HepG2 (cell line): ENCODE data around the gene PLOD3. TPM values are rescaled to one million over a fixed set of nuclear protein-coding genes. Genes with fewer than 3 reads are reported as not detected.

Experiments
- BCL6 ChIP-seq: IDR thresholded peaks from 2 replicates; pipeline ENCODE4 v1.6.1; 2016; ENCODE audit warnings: missing genetic modification reagents, missing compliant biosample characterization
- EP300 ChIP-seq, 3 experiments: sonication (generic) in 1 of 3; formaldehyde crosslinking in 1 of 3; IDR thresholded peaks; 2 replicates each; pipeline versions ENCODE4 v1.5.1 to v1.6.1; 2011 to 2020; ENCODE audit warnings: low read depth in 2 of 3, low read length in 2 of 3, borderline replicate concordance in 1 of 3, improper control_type of control experiment in 1 of 3, mild to moderate bottlenecking in 1 of 3, missing genetic modification reagents in 1 of 3, moderate library complexity in 1 of 3
- GTF3A ChIP-seq: sonication (generic); formaldehyde crosslinking; conservative IDR thresholded peaks from 2 replicates; pipeline ENCODE4 v1.4.0; 2020; ENCODE audit warnings: mild to moderate bottlenecking, missing genetic modification reagents
- MATR3 ChIP-seq: sonication (generic); formaldehyde crosslinking; IDR thresholded peaks from 2 replicates; pipeline ENCODE4 v1.4.0; 2020; ENCODE audit warnings: missing genetic modification reagents
- MBNL3 ChIP-seq: fragments of 250-450 bp; sonication (Bioruptor Pico); conservative IDR thresholded peaks from 2 replicates; pipeline ENCODE4 v1.8.0; 2022; ENCODE audit warnings: mild to moderate bottlenecking, inconsistent platforms
- MLLT10 ChIP-seq: sonication (generic); formaldehyde crosslinking; IDR thresholded peaks from 2 replicates; pipeline ENCODE4 v1.4.0; 2020; ENCODE audit warnings: missing genetic modification reagents
- MTF2 ChIP-seq: sonication (generic); formaldehyde crosslinking; IDR thresholded peaks from 2 replicates; pipeline ENCODE4 v1.5.0; 2020; ENCODE audit warnings: missing genetic modification reagents, borderline replicate concordance
- NFE2 ChIP-seq: sonication (generic); formaldehyde crosslinking; IDR thresholded peaks from 2 replicates; pipeline ENCODE4 v1.4.0; 2020; ENCODE audit warnings: missing genetic modification reagents
- REXO4 ChIP-seq: sonication (generic); formaldehyde crosslinking; IDR thresholded peaks from 2 replicates; pipeline ENCODE4 v1.8.0; 2022; ENCODE audit warnings: missing genetic modification reagents, mild to moderate bottlenecking, borderline replicate concordance
- RFX1 ChIP-seq: fragments of 450-650 bp; IDR thresholded peaks from 2 replicates; pipeline ENCODE4 v1.6.1; 2017
- TBX3 ChIP-seq: fragments of 450-650 bp; IDR thresholded peaks from 2 replicates; pipeline ENCODE4 v1.6.1; 2017; ENCODE audit warnings: antibody characterized with exemption, mild to moderate bottlenecking, inconsistent platforms, borderline replicate concordance
- ZFP41 ChIP-seq: sonication (generic); formaldehyde crosslinking; IDR thresholded peaks from 2 replicates; pipeline ENCODE4 v1.4.0; 2020; ENCODE audit warnings: mild to moderate bottlenecking, missing genetic modification reagents, borderline replicate concordance
- ZNF136 ChIP-seq: sonication (generic); formaldehyde crosslinking; IDR thresholded peaks from 2 replicates; pipeline ENCODE4 v1.8.1; 2022; ENCODE audit warnings: low read depth, mild to moderate bottlenecking, moderate library complexity, missing genetic modification reagents
- ZNF33A ChIP-seq: sonication (generic); formaldehyde crosslinking; IDR thresholded peaks from 2 replicates; pipeline ENCODE4 v1.5.1; 2020; ENCODE audit warnings: missing genetic modification reagents, mild to moderate bottlenecking, moderate library complexity, borderline replicate concordance
- ZNF724P ChIP-seq: sonication (generic); formaldehyde crosslinking; IDR thresholded peaks from 2 replicates; pipeline ENCODE4 v1.8.0; 2022; ENCODE audit warnings: missing genetic modification reagents, borderline replicate concordance
- ZNF792 ChIP-seq: IDR thresholded peaks from 2 replicates; pipeline ENCODE4 v1.6.1; 2016
- ZNF891 ChIP-seq: sonication (generic); formaldehyde crosslinking; IDR thresholded peaks from 2 replicates; pipeline ENCODE4 v1.5.0; 2020; ENCODE audit warnings: mild to moderate bottlenecking, missing genetic modification reagents
- polyA plus RNA-seq, 8 experiments: library from polyadenylated mRNA; depleted of rRNA in 3 of 8; stranded (reverse) in 7 of 8; unstranded in 1 of 8; fragments of >200 nt; fragmentation: Illumina TruSeq in 4 of 8; extraction: Trizol in 4 of 8; gene quantifications; 2 replicates each; pipeline versions ENCODE4 v1.2.1 to v1.2.3, GENCODE V29; 2011 to 2016; ENCODE audit warnings: low read depth in 4 of 8, missing spikeins in 1 of 8, mixed read lengths in 1 of 8; ENCODE audit not compliant: insufficient read depth in 1 of 8
- total RNA-seq, 5 experiments: library from RNA; depleted of rRNA; stranded (reverse); fragments of >200 nt; fragmentation: Illumina TruSeq; extraction: Trizol; gene quantifications; 2 replicates each; pipeline ENCODE4 v1.2.3, GENCODE V29; 2016; ENCODE audit warnings: low read depth in 1 of 5
- TF ChIP-seq, protein P1 (sequence below): sonication (generic); formaldehyde crosslinking; IDR thresholded peaks from 2 replicates; pipeline ENCODE4 v1.4.0; 2020; ENCODE audit warnings: missing genetic modification reagents, borderline replicate concordance
- TF ChIP-seq, protein P2 (sequence below): IDR thresholded peaks from 2 replicates; pipeline ENCODE4 v1.6.1; 2016
- TF ChIP-seq, protein P3 (sequence below): sonication (generic); formaldehyde crosslinking; IDR thresholded peaks from 2 replicates; pipeline ENCODE4 v1.8.0; 2022; ENCODE audit warnings: low read depth, missing genetic modification reagents
- TF ChIP-seq, protein P4 (sequence below): sonication (generic); formaldehyde crosslinking; IDR thresholded peaks from 2 replicates; pipeline ENCODE4 v1.8.0; 2022; ENCODE audit warnings: mild to moderate bottlenecking, missing genetic modification reagents, borderline replicate concordance

PLOD3 gene
- total and polyA plus RNA-seq, 2 of the 13 experiments (the other 11 are each of a cell fraction or from before 2014, with no cell fraction given): 65.8 to 67.4 TPM

DNA sequence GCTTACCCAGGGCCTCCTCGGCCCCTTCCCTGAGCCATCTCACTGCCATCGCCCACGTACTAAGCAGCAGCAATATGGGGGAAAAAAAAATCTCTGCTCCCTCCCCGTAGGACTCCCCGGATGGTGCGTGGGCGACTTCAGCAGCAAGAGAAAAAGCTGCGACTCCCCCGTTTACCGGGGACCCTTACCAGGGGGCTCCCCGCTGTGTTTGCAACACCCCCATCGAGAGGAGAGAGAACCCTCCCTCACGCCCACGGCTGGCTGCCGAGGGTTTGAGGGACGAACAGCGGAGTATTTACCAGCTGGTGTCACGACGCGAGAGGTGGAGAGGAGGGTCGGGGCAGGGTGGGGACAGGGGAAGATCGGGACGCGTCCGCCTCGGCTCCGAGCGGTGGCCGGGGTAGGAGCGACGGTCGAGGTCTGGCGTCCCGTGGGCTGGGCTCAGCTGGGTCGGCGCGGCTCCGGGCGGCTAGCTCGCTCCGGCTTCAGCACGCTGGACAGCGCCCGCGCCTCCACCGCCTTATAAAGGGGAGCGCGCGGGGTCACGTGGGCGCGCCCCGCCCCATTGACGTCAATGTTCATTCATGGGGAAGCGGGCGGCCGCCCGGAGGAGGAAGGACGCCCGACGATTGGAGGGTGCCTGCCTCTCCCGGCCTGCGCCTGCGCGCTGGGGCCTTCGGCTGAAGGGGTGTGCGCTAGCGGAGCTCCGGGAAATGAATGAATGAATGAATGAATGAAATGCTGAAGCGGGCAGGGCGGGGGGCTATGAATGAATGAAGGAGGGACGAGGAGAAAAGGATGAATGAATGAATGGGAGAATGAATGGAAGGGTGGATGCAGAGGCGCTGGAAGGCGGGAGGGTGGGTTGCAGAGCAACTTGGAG is 52.1 kb downstream of the PLOD3 start, which contains the start of gene VGF (continued):
- TF ChIP-seq, protein P1, sequence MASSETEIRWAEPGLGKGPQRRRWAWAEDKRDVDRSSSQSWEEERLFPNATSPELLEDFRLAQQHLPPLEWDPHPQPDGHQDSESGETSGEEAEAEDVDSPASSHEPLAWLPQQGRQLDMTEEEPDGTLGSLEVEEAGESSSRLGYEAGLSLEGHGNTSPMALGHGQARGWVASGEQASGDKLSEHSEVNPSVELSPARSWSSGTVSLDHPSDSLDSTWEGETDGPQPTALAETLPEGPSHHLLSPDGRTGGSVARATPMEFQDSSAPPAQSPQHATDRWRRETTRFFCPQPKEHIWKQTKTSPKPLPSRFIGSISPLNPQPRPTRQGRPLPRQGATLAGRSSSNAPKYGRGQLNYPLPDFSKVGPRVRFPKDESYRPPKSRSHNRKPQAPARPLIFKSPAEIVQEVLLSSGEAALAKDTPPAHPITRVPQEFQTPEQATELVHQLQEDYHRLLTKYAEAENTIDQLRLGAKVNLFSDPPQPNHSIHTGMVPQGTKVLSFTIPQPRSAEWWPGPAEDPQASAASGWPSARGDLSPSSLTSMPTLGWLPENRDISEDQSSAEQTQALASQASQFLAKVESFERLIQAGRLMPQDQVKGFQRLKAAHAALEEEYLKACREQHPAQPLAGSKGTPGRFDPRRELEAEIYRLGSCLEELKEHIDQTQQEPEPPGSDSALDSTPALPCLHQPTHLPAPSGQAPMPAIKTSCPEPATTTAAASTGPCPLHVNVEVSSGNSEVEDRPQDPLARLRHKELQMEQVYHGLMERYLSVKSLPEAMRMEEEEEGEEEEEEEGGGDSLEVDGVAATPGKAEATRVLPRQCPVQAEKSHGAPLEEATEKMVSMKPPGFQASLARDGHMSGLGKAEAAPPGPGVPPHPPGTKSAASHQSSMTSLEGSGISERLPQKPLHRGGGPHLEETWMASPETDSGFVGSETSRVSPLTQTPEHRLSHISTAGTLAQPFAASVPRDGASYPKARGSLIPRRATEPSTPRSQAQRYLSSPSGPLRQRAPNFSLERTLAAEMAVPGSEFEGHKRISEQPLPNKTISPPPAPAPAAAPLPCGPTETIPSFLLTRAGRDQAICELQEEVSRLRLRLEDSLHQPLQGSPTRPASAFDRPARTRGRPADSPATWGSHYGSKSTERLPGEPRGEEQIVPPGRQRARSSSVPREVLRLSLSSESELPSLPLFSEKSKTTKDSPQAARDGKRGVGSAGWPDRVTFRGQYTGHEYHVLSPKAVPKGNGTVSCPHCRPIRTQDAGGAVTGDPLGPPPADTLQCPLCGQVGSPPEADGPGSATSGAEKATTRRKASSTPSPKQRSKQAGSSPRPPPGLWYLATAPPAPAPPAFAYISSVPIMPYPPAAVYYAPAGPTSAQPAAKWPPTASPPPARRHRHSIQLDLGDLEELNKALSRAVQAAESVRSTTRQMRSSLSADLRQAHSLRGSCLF (CRISPR knock-in tag): peak; percentile 97
- TF ChIP-seq MBNL3: no peak
- no peak for TF ChIP-seq RFX1
- peak; percentile 99 for TF ChIP-seq ZNF792
- TF ChIP-seq EP300 (IDR thresholded peaks at IDR 0.05; ENCODE audit: low read depth in 2 of 2, low read length in 2 of 2): no peak
- peak; percentile 53; the same call in 1 of the 2 replicates for TF ChIP-seq EP300 (CRISPR knock-in tag; IDR thresholded peaks at IDR 0.05; ENCODE audit: borderline replicate concordance)
- no peak for TF ChIP-seq TBX3
- peak; percentile 96; the same call in 1 of the 2 replicates for TF ChIP-seq ZNF724P (CRISPR knock-in tag)
- no peak for TF ChIP-seq GTF3A (CRISPR knock-in tag)
- TF ChIP-seq ZFP41: peak; percentile 85; the same call in 1 of the 2 replicates
- TF ChIP-seq MTF2 (CRISPR knock-in tag): peak; percentile 91
- TF ChIP-seq MATR3 (CRISPR knock-in tag): no peak
- TF ChIP-seq ZNF33A (CRISPR knock-in tag): no peak
- no peak for TF ChIP-seq NFE2 (CRISPR knock-in tag)
- TF ChIP-seq ZNF891 (CRISPR knock-in tag): peak; percentile 90
- peak; percentile 93 for TF ChIP-seq REXO4 (CRISPR knock-in tag)
- TF ChIP-seq, protein P2, sequence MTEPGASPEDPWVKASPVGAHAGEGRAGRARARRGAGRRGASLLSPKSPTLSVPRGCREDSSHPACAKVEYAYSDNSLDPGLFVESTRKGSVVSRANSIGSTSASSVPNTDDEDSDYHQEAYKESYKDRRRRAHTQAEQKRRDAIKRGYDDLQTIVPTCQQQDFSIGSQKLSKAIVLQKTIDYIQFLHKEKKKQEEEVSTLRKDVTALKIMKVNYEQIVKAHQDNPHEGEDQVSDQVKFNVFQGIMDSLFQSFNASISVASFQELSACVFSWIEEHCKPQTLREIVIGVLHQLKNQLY (CRISPR knock-in tag): peak; percentile 86
- TF ChIP-seq, protein P3, sequence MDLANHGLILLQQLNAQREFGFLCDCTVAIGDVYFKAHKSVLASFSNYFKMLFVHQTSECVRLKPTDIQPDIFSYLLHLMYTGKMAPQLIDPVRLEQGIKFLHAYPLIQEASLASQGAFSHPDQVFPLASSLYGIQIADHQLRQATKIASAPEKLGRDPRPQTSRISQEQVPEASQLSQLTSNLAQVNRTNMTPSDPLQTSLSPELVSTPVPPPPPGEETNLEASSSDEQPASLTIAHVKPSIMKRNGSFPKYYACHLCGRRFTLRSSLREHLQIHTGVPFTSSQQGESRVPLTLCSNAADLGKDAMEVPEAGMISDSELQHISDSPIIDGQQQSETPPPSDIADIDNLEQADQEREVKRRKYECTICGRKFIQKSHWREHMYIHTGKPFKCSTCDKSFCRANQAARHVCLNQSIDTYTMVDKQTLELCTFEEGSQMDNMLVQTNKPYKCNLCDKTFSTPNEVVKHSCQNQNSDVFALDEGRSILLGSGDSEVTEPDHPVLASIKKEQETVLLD (CRISPR knock-in tag): peak; percentile 83
- TF ChIP-seq, protein P4, sequence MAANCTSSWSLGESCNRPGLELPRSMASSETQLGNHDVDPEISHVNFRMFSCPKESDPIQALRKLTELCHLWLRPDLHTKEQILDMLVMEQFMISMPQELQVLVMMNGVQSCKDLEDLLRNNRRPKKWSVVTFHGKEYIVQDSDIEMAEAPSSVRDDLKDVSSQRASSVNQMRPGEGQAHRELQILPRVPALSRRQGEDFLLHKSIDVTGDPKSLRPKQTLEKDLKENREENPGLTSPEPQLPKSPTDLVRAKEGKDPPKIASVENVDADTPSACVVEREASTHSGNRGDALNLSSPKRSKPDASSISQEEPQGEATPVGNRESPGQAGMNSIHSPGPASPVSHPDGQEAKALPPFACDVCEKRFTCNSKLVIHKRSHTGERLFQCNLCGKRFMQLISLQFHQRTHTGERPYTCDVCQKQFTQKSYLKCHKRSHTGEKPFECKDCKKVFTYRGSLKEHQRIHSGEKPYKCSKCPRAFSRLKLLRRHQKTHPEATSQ (CRISPR knock-in tag): peak; percentile 91
- no peak for TF ChIP-seq MLLT10
- TF ChIP-seq ZNF136: peak; percentile 78; the same call in 1 of the 2 replicates
- peak; percentile 82 for TF ChIP-seq BCL6 (CRISPR knock-in tag)
